Muscle layer of colon (tissue), 2 donors: ENCODE results near the gene LRRC74B.
"Not testable (repeated sequence)": the region's sequence is repeated elsewhere in the genome, so short reads cannot be mapped to it uniquely, and the experiment has no call there.

ENCODE experiments used
- H3K27ac ChIP-seq: one replicate; pipeline ENCODE4 v1.7.0; 2013; ENCODE audit warnings: low read depth, mild to moderate bottlenecking, low read length, moderate library complexity
- H3K27me3 ChIP-seq, 2 donors: one replicate each; pipeline ENCODE4 v1.7.0; 2013; ENCODE audit warnings: low read length in 2 of 2, mild to moderate bottlenecking in 2 of 2; ENCODE audit not compliant: insufficient read depth in 2 of 2, control insufficient read depth in 1 of 2
- H3K36me3 ChIP-seq: one replicate; pipeline ENCODE4 v1.7.0; 2013; ENCODE audit warnings: mild to moderate bottlenecking, low read length; ENCODE audit not compliant: insufficient read depth
- H3K4me1 ChIP-seq: one replicate; pipeline ENCODE4 v1.7.0; 2013; ENCODE audit warnings: mild to moderate bottlenecking, low read length; ENCODE audit not compliant: insufficient read depth
- H3K4me3 ChIP-seq, 2 donors: one replicate each; pipeline ENCODE4 v1.7.0; 2013; ENCODE audit warnings: low read length in 2 of 2, low read depth in 1 of 2, mild to moderate bottlenecking in 1 of 2, moderate library complexity in 1 of 2
- H3K9ac ChIP-seq: one replicate; pipeline ENCODE4 v1.7.0; 2013; ENCODE audit warnings: low read length
- H3K9me3 ChIP-seq: one replicate; pipeline ENCODE4 v1.7.0; 2013; ENCODE audit warnings: mild to moderate bottlenecking, low read length
- donor health status: abdominal sarcoma.
- donor health status: Adenocarcinoma of cecum.

LRRC74B gene

GRCh38 chr22:21080435-21081137 lies 34.8 kb downstream of the LRRC74B start:
- Histone ChIP-seq H3K27me3 (no peaks in the 10 kb centered on the region), H3K36me3 (no peaks in the 10 kb centered on the region), H3K9ac (no peak overlapping the region)

DNA sequence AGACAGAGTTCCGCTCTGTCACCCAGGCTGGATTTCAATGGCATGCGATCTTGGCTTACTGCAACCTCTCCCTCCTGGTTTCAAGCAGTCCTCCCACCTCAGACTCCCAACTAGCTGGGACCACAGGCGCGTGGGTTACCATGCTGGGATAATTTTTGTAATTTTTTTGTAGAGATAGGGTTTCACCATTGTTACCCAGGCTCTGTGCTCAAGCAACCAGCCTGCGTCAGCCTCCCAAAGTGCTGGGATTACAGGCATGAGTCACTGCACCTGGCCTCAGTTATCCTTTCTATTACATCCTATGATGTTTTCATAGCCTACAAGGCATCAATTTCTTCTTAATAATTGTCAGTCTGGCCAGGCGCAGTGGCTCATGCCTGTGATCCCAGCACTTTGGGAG lies 36.5 kb downstream of the LRRC74B start:
- no peaks in the 10 kb centered on the region for H3K27me3 ChIP-seq
- no peaks in the 10 kb centered on the region for H3K9me3 ChIP-seq
- no peak overlapping the region for H3K27ac ChIP-seq
- no peak overlapping the region for H3K4me3 ChIP-seq
- H3K4me1 ChIP-seq: no peaks in the 10 kb centered on the region
- no peak overlapping the region for H3K9ac ChIP-seq
- H3K36me3 ChIP-seq: no peaks in the 10 kb centered on the region

More at GRCh38 chr22:21080435-21081137, 34.8 kb downstream of the LRRC74B start:
- Histone ChIP-seq H3K4me1 (no peaks in the 10 kb centered on the region), H3K9me3 (no peaks in the 10 kb centered on the region), H3K4me3 (no peak overlapping the region), H3K27ac (no peak overlapping the region)

- no peaks in the 10 kb centered on the region for H3K27me3 ChIP-seq
- H3K4me3 ChIP-seq: no peak overlapping the region
- H3K4me1 ChIP-seq: no peaks in the 10 kb centered on the region
- H3K36me3 ChIP-seq: no peaks in the 10 kb centered on the region
- H3K9me3 ChIP-seq: no peaks in the 10 kb centered on the region
- no peak overlapping the region for H3K9ac ChIP-seq
- no peak overlapping the region for H3K27ac ChIP-seq
Observed at GRCh38 chr22:21087119-21087518, 41.4 kb downstream of the LRRC74B start.

DNA sequence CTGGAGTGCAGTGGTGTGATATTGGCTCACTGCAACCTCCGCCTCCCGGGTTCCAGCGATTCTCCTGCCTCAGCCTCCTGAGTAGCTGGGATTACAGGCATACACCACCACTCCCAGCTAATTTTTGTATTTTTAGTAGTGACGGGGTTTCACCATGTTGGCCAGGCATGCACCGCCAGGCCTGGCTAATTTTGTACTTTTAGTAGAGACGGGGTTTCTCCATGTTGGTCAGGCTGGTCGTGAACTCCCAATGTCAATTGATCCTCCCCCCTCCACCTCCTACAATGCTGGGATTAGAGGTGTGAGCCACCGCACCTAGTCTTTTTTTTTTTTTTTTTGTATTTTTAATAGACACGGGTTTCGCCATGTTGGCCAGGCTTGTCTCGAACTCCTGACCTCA lies 42.2 kb downstream of the LRRC74B start:
- H3K9me3 ChIP-seq, H3K36me3 ChIP-seq: not testable (repeated sequence)

DNA sequence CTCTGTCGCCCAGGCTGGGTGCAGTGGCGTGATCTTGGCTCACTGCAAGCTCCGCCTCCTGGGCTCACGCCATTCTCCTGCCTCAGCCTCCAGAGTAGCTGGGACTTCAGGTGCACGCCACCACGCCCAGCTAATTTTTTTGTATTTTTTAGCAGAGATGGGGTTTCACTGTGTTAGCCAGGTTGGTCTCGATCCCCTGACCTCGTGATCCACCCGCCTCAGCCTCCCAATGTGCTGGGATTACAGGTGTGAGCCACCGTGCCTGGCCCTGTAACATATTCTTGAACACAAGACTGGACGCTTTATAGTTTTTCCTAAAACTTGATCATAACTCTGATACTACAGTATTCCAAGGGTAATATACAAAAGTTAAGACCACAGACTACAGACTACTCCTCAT lies 45.5 kb downstream of the LRRC74B start:
- not testable (repeated sequence) for H3K27ac ChIP-seq, H3K36me3 ChIP-seq, H3K9ac ChIP-seq, H3K4me3 ChIP-seq, H3K9me3 ChIP-seq, H3K4me1 ChIP-seq, H3K27me3 ChIP-seq

More for the DNA sequence above, 42.2 kb downstream of the LRRC74B start:
- not testable (repeated sequence) for H3K4me3 ChIP-seq, H3K27me3 ChIP-seq, H3K27ac ChIP-seq, H3K9ac ChIP-seq, H3K4me1 ChIP-seq

GRCh38 chr22:21092797-21093554 lies 47.2 kb downstream of the LRRC74B start:
- H3K36me3 ChIP-seq: no peaks in the 10 kb centered on the region
- H3K27ac ChIP-seq: no peak overlapping the region

DNA sequence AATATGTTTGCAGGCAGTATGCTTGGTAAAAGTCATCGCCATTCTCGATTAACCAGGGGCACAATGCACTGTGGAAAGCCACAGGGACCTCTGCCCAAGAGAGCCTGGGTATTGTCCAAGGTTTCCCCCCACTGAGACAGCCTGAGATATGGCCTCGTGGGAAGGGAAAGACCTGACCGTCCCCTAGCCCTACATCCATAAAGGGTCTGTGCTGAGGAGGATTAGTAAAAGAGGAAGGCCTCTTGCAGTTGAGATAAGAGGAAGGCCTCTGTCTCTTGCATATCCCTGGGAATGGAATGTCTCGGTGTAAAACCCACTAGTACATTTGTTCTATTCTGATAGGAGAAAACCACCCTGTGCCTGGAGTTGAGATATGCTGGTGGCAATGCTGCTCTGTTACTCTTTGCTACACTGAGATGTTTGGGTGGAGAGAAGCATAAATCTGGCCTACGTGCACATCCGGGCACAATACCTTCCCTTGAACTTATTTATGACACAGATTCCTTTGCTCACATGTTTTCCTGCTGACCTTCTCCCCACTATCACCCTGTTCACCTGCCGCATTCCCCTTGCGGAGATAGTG lies 47.9 kb downstream of the LRRC74B start:
- H3K4me3 ChIP-seq, H3K9me3 ChIP-seq, H3K9ac ChIP-seq, H3K27ac ChIP-seq, H3K27me3 ChIP-seq, H3K4me1 ChIP-seq, H3K36me3 ChIP-seq: not testable (repeated sequence)

More at GRCh38 chr22:21092797-21093554, 47.2 kb downstream of the LRRC74B start:
- H3K9me3 ChIP-seq: no peaks in the 10 kb centered on the region
- H3K4me1 ChIP-seq: no peaks in the 10 kb centered on the region
- H3K27me3 ChIP-seq: peaks cover 0 to under 1% of the 10 kb centered on the region in 2 donors
- H3K9ac ChIP-seq: no peak overlapping the region
- no peak overlapping the region for H3K4me3 ChIP-seq

GRCh38 chr22:21094911-21095772 lies 49.4 kb downstream of the LRRC74B start:
- Histone ChIP-seq H3K36me3 (no peaks in the 10 kb centered on the region), H3K27me3 (peaks cover 0 to 4% of the 10 kb centered on the region in 2 donors), H3K27ac (no peak overlapping the region), H3K9me3 (no peaks in the 10 kb centered on the region), H3K9ac (no peak overlapping the region), H3K4me1 (no peaks in the 10 kb centered on the region), H3K4me3 (no peak overlapping the region)

- Histone ChIP-seq H3K4me3 (no peak overlapping the region), H3K4me1 (no peaks in the 10 kb centered on the region), H3K36me3 (no peaks in the 10 kb centered on the region), H3K9me3 (no peaks in the 10 kb centered on the region), H3K9ac (no peak overlapping the region), H3K27me3 (peaks cover 0 to 4% of the 10 kb centered on the region in 2 donors), H3K27ac (no peak overlapping the region)
Observed at GRCh38 chr22:21095773-21096107, 50.0 kb downstream of the LRRC74B start.

DNA sequence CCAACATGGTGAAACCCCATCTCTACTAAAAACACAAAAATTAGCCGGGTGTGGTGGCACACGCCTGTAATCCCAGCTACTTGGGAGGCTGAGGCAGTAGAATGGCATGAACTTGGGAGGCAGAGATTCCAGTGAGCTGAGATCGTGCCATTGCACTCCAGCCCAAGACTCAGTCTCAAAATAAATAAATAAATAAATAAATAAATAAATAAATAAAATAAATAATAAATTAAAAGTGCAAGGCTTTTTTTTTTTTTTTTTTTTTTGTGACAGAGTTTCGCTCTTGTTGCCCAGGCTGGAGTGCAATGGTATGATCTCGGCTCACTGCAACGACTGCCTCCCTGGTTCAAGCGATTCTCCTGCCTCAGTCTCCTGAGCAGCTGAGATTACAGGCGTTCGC lies 51.1 kb downstream of the LRRC74B start:
- not testable (repeated sequence) for H3K27ac ChIP-seq, H3K9me3 ChIP-seq, H3K4me3 ChIP-seq, H3K27me3 ChIP-seq, H3K9ac ChIP-seq, H3K4me1 ChIP-seq, H3K36me3 ChIP-seq

GRCh38 chr22:21098099-21098671 lies 52.4 kb downstream of the LRRC74B start:
- Histone ChIP-seq H3K27ac (no peak overlapping the region), H3K27me3 (peaks cover 0 to 4% of the 10 kb centered on the region in 2 donors), H3K9me3 (no peaks in the 10 kb centered on the region), H3K4me3 (no peak overlapping the region), H3K4me1 (no peaks in the 10 kb centered on the region), H3K9ac (no peak overlapping the region), H3K36me3 (no peaks in the 10 kb centered on the region)
